ENCODE data around the gene TRMT2A.

The TRMT2A gene

GRCh38 chr22:20099099-20099711 is 17.8 kb downstream of the TRMT2A start:
- DNase-seq: no peak

DNA sequence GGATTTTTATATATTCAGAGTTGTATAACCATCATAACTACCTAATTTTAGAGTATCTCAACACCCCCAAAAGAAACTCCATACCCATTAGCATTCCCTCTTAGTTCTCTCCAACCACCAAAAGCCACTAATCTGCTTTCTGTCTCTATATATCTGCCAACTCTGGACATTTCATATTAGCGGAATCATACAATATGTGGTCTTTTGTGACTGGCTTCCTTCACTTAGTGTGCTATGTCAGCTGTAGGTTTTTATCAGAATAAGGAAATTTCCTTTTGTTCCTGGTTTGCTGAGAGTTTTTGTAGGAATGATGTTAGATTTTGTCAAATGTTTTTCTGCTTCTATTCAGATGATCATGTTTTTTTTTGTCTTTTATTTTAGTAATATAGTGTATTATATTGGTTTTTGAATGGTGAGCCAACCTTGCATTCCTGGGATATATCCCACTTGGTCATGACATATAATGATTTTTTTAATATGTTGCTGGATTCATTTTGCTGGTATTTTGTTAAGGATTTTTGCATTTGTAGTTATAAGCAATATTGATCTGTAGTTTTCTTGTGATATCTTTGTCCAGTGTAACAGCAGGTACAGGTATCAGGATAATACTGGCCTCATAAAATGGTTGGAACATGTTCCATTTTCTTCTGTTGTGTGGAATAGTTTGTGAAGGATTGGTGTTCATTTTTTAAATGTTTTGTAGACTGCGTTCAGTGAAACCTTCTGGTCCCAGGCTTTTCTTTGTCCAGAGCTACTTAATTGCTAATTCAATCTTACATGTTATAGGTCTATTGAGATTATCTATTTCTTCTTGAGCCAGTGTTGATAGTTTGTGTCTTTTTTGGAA is 20.2 kb downstream of the TRMT2A start:
- no peak for DNase-seq

DNA sequence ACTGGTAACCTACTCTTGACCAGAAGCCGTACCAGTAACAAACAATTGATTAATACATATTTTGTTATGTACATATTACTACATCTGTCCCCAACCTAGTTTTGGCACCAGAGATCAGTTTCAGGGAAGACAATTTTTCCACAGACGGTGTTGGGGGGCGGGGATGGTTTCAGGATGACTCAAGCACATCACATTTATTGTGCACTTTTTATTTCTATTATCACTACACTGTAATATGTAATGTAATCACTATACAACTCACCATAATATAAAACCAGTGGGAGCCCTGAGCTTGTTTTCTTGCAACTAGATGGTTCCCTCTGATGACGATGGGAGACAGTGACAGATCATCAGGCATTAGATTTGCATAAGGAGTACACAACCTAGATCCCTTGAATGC is 21.5 kb downstream of the TRMT2A start:
- no peak for DNase-seq

GRCh38 chr22:20094197-20094807 is 22.7 kb downstream of the TRMT2A start:
- DNase-seq: no peak

DNA sequence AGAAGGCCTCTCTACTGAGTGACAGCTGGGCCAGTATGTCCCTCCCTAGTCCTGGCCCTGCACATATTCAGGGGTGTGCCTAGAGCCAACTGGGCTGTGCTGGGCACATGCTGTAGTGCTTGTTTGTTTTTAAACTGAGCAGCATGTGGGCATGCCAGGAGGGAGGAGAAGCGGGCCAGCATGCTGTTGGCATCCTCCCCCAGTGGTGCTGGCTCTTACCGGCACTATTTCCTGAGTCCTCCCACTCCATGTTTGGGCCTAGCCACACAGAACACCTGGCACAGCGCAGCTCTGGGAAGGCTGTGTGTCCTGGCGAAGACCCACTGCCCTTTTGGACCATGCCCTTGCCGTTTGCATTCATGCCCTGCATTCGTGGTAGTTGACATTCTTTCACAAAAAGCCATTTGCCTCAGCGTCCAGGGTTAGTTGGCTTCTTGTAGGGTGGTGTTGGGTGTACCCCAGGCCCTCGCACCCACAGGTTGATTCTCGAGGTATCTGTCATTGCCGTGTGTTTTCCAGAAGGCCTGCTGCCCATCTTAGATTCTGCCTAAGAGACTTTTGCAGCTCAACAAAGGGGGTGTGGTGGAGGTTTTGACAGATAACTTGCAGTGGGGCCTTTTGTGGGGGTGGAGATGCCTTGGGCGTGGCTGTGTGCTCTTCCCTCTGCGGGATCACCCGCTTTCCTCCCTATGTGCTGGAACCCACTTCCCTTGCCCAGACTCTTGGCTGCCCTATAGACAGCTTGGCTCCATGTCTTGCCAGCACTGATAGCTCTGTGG is 23.4 kb downstream of the TRMT2A start:
- DNase-seq: no peak

DNA sequence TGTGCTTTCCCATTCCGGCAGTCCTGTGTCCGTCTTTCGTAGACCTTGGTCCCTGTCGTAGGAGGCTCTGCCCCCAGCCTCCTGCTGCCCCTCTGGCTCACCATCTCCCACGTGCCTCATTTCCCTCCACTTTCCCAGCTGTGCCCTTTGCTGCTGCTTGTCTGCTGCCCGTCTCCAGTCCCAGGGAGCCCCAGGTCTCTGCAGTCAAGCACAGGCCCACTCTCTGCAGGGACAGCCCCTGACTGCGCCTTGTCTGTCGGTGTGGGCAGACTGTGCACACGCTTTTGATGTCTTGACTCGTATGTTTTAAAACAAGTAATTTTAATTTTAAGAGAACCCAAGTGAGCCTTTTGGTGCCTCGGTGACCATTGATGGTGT is 24.6 kb downstream of the TRMT2A start:
- no peak for DNase-seq

DNA sequence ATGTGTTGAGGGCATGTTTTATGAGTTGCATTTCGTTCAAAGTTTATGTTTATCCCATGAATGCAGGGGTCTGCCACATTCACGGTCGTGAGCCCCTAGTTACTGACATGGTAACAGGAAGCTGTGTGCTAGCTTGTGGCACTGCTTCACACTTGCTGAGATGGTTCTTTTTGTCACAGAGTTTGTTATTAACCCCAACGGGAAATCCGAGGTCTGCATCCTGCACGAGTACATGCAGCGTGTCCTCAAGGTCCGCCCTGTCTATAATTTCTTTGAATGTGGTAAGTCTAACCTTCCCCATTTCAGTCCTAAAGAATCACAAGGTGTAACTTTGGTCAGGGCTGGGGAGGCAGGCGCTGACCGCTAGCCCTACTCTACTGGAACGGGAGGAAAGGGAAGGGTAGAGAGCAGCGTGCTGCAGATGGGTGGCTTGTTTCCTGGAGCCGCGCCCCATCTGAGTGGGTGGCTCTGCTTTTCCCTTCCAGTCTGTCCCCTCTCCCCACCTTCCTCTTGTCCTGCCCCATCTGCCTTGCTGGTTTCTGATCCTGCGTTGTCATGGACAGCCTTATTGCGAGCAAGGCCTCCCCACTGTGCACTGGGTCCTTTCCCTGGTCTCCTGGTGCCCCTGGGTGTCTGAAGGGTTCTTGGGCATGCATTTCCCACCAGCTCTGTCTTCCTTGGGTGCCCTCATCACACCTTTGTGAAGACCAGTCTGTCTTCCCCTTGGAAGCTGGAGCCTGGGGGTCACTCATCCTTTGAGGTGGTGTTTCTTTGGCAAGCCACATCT is 25.1 kb downstream of the TRMT2A start:
- DNase-seq: no peak

DNA sequence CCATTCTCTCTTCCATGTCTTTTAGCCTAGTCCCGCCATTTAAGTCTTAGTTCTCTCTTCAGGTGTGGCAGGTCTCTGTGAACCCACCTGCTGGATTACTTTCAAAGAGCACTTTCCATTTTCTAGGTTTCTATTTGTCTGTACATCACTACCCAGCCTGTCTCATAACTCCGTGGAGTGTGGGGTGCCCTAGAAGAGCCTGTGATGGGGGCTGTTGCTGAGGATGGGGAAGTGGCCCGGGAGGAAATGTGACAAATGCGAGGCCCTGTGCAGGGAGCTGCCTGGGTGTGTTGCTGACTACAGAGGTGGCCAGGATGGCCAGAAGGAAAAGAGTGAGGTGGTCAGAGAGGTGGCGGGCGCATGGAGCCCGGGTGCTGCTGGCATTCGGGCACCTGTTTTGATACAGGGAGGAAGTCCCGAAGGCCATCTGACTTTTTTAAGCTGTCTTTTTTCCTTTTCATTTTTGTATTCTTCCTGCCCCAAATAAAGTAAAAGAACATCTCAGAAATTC is 26.2 kb downstream of the TRMT2A start:
- no peak for DNase-seq

GRCh38 chr22:20089977-20090729 is 26.9 kb downstream of the TRMT2A start:
- no peak for DNase-seq

- no peak for DNase-seq
Measured at GRCh38 chr22:20089226-20089976, 27.6 kb downstream of the TRMT2A start.

GRCh38 chr22:20088263-20088648 is 28.8 kb downstream of the TRMT2A start:
- no peak for DNase-seq

GRCh38 chr22:20087319-20088262 is 29.4 kb downstream of the TRMT2A start:
- DNase-seq: no peak

DNA sequence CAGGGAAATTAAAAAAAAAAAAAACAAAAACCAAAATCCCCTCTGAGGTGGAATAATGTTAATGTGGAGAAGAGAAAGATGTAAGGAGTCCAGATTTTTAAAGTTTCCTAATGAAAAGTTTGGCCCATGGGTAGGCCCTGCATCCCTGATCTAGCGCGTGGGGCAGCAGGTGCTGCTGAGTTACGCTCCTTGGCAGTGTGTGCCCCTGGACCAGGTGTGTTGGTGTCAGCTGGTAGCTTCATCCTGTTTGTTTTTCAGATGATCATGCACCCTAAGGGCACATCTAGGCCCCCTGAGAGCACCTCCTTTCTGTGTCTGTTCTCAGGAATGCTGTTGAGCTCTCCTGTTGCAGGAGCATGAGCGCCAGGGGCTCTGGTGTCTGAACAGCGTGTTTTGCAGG is 30.3 kb downstream of the TRMT2A start:
- DNase-seq: no peak

DNA sequence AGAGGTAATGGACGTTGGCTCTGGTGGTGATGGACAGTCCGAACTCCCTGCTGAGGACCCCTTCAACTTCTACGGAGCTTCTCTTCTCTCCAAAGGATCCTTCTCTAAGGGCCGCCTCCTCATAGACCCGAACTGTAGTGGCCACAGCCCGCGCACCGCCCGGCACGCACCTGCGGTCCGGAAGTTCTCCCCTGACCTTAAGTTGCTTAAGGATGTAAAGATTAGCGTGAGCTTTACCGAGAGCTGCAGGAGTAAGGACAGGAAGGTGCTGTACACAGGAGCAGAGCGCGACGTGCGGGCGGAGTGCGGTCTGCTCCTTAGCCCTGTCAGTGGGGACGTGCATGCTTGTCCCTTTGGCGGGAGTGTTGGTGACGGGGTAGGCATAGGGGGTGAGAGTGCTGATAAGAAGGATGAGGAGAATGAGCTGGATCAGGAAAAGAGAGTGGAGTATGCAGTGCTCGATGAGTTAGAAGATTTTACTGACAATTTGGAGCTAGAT is 30.9 kb downstream of the TRMT2A start:
- no peak for DNase-seq

GRCh38 chr22:20085651-20086050 is 31.4 kb downstream of the TRMT2A start:
- DNase-seq: no peak

DNA sequence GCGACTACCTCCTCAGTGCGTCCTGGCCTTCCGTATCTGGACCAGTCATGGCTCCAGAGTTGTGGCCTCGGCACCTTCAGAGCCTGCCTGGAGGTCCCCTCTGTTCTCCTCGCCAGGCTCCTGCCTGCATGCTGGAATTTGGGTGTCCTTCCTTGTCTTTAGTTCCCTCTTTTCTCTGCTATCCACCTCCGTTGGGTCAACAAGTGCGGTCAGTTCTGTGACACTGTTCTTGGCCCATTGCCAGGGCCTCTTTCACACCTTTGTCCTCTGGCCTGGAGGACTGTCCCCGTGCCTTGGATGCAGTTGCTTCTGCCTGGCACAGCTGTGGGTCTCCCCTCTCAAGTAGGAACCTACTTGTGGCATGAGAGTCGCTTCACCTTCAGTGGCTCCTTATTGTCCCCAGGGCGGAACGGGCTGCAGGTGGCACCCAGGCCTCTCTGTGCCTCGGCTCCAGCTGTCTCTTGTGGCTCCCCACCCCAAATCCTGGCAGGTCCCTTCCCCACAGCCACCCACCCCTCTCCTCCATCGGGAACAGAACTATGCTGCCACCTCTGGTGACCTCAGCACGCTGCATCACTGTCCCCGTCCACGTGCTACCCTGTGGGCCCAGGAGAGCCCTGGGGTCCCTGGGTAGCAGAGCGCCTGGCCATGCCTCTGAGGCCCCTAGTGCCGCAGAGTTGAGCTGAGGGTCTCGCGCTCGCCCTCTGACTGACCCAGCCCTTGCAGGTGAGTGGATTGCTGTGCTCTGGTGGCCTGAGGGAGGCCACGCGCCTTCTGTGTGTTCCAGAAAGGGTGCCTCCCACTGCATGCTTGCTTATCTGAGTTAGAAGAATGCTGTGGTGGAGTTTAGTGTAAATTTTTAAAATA is 32.2 kb downstream of the TRMT2A start:
- DNase-seq: no peak

DNA sequence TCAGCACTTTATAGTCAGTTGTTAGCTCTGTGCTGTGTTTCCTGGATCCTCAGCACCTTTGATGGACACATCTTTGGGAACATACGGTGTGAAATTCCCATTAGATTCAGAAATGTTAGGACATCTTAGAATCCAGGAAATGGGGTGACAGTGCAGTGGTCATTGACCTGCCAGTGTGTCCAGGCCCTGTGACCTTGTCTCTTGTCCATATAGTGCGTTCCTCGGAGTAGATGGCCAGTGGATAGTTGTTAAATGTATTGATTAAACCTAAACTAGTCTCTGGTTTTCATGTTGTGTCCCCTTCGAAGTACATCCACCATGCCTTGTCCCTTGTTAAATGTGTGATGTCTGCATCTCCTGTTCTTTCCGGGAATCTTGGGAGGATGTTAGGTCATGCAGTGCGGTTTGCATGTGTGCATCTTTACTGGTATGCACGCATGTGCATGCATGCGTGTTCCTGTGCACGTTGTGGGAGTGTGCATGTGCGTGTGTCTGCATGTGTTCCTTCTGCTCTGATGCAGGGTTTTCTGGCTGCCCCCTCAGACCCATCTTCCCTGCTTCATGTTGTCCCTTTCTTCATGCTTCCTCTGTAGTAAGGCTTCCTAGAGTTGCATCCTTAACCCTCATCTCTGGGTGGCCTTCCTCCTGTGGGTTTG is 33.0 kb downstream of the TRMT2A start:
- DNase-seq: no peak
